Uterus (tissue), 4 donors: Measurements from ENCODE around the gene SVEP1. TPM values are rescaled to one million over a fixed set of nuclear protein-coding genes. Genes with fewer than 3 reads are reported as not detected.
A peak's percentile ranks its signal among the peaks of the same experiment; 100 is the strongest.

Source experiments
- DNase-seq, 2 donors: peaks; one replicate each; pipeline ENCODE4 v3.0.0-alpha.2; 2019 to 2020
- H3K27ac ChIP-seq, 2 donors: fragments of 200-600 bp; sonication (generic); 1 replicate in 1 of 2; 2 replicates in 1 of 2; pipeline ENCODE4 v1.5.1; 2016 to 2018
- H3K27me3 ChIP-seq, 2 donors: fragments of 200-600 bp; sonication (generic); one replicate each; pipeline ENCODE4 v1.5.1; 2018 to 2019; ENCODE audit warnings: control low read depth in 1 of 2
- H3K36me3 ChIP-seq, 2 donors: fragments of 200-600 bp; sonication (generic); one replicate each; pipeline ENCODE4 v1.5.1; 2019; ENCODE audit warnings: control low read depth in 1 of 2
- H3K4me1 ChIP-seq, 2 donors: fragments of 200-600 bp; sonication (generic); one replicate each; pipeline ENCODE4 v1.5.1; 2018 to 2019; ENCODE audit warnings: control low read depth in 1 of 2
- H3K4me3 ChIP-seq, 2 donors: fragments of 200-600 bp; sonication (generic); 1 replicate in 1 of 2; 2 replicates in 1 of 2; pipeline ENCODE4 v1.5.1; 2018 to 2019; ENCODE audit warnings: mild to moderate bottlenecking in 1 of 2
- H3K9me3 ChIP-seq, 2 donors: fragments of 200-600 bp; sonication (generic); one replicate each; pipeline ENCODE4 v1.5.1; 2019; ENCODE audit warnings: control low read depth in 1 of 2
- CTCF ChIP-seq, 4 experiments: fragments of 200-600 bp in 2 of 4; fragments of 450-650 bp in 2 of 4; sonication (generic) in 2 of 4; IDR thresholded peaks; one replicate each; pipeline ENCODE4 v1.5.1; 2016 to 2019; ENCODE audit warnings: antibody characterized with exemption in 4 of 4, mild to moderate bottlenecking in 2 of 4, moderate library complexity in 1 of 4
- POLR2A ChIP-seq, 2 donors: fragments of 450-650 bp; IDR thresholded peaks; one replicate each; pipeline ENCODE4 v1.6.1; 2016; ENCODE audit warnings: antibody characterized with exemption in 2 of 2, mild to moderate bottlenecking in 1 of 2, moderate library complexity in 1 of 2
- intact Hi-C: fragments of 100-400 bp; cut with DNase I; formaldehyde crosslinking; loops from one replicate; pipeline ENCODE4 v1.15.1; 2023; ENCODE audit warnings: low total_unique reads
- total RNA-seq, 4 donors: library from RNA; depleted of rRNA in 3 of 4; stranded (reverse); fragments of >200 nt in 3 of 4; gene quantifications; one replicate each; pipeline versions ENCODE4 v1.1.0 to v1.2.4, GENCODE V29; 2014 to 2023
- donor health status: DM: yes; HTN: yes; CAD: no.

SVEP1 gene
- total RNA-seq, result 10 to 100 TPM; 47.9 to 63.5 (median 58.0) TPM

DNA sequence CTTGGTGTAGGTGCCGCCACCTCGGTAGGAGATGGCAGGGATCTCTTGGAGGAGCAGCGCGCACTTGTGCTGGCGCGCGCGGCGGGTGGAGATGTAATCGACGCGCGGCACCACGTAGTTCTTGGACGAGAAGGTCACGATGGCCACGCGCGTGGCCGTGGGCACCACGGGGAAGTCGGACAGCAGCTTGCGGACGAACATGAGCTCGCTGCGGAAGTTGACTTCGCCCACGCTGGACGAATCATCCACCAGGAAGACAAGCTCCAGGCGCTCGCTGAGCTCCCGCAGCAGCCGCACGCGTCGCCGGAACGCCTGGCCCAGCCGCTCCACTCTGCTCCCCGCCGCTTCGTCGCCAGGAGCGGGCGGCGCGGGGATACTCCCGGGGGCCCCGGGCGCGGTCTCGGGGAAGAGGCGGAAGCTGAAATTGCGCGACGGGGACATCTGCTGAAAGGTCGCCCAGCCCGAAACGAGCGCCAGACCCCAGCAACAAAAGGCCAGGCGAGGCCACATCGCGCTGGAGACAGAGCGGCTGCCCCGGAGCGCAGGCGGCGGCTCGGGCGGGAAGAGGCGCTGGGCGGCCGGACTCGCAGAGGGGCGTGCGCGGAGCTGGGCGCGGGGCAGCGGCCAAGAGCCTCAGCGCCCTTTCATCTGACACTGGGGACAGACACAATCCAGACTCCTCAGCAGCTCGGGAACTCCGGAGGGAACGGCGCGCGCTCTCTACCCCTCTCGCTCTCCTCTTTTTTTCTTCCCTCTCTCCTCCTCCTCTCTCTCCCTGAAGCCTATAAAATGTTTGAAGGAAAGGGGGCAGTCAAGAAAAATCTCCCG, at the start of gene SVEP1:
Gene SVEP1, minus strand, starts transcription at position 708 of the 828 bp plus-strand sequence. Its CDS starts 198 bp downstream, at position 510.
- Histone ChIP-seq H3K4me3 (peak within 1 kb of the TSS; percentile 33 to 42), H3K36me3 (no peaks in the 10 kb centered on the region), H3K9me3 (no peaks in the 10 kb centered on the region), H3K27ac (peak within 1 kb of the TSS; percentile 71 to 85), H3K27me3 (peaks cover 0 to 14% of the 10 kb centered on the region in 2 donors), H3K4me1 (no peaks in the 10 kb centered on the region)
- TF ChIP-seq POLR2A (IDR thresholded peaks at IDR 0.05), result no peak
- TF ChIP-seq CTCF (IDR thresholded peaks at IDR 0.05), result no peak
- DNase-seq, result peak; percentile 31 to 51
- intact Hi-C loops, result no loop called here

DNA sequence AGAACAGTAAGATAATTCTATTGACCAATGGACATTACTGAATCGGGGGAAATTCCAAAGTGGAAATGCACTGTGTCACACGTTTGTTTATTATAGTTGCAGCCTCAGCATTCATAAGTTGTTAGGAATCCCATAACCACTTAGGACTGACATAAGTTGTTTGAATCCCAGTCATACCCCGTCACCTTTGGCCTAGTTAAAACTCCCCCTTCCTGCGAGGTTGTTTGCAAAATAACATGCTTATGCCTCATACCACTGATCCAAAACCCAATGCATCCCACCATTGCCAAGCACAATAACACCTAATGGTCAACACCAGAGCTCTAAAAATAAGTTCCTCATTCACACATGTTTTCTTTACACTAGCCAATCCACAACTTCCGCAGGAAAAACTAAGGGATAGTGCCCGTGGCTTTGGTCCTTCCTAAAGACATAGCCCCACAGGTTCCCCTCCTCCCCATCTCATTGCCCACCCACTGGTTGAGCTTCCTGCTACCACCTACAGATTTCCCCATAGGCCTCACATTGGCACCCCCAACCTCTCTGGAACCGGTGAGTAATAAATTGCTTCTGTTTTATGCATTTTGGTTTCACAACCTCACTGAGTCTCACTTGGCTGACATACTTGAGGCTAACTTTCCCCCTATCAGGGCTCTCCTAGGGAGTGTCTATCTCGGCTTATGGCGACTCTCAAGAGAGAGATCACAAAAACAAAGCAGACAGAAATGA, 46.7 kb upstream of the SVEP1 start:
- Histone ChIP-seq H3K4me3 (no peak overlapping the region), H3K36me3 (no peaks in the 10 kb centered on the region), H3K27ac (peak overlapping the region in 1 of 2 donors; percentile 21), H3K9me3 (no peaks in the 10 kb centered on the region), H3K27me3 (no peaks in the 10 kb centered on the region), H3K4me1 (no peaks in the 10 kb centered on the region)
- TF ChIP-seq CTCF (IDR thresholded peaks at IDR 0.05), result no peak
- no peak for TF ChIP-seq POLR2A (IDR thresholded peaks at IDR 0.05)
- DNase-seq, result no peak
- intact Hi-C loops, result no loop called here

- Histone ChIP-seq H3K9me3 (no peaks in the 10 kb centered on the region), H3K27me3 (no peaks in the 10 kb centered on the region), H3K4me1 (no peaks in the 10 kb centered on the region), H3K4me3 (no peak overlapping the region), H3K36me3 (no peaks in the 10 kb centered on the region), H3K27ac (no peak overlapping the region)
- DNase-seq, result peak in 1 of 2 donors; percentile 36
- intact Hi-C loops, result no loop called here
- peak; percentile 46 to 69 (median 61) for TF ChIP-seq CTCF (IDR thresholded peaks at IDR 0.05)
- TF ChIP-seq POLR2A (IDR thresholded peaks at IDR 0.05), result no peak
Measured at GRCh38 chr9:110623462-110624025, 44.0 kb upstream of the SVEP1 start.

GRCh38 chr9:110622368-110622767, 42.8 kb upstream of the SVEP1 start:
- intact Hi-C loops, result no loop called here

More at GRCh38 chr9:110622368-110622767, 42.8 kb upstream of the SVEP1 start:
- Histone ChIP-seq H3K4me1 (no peaks in the 10 kb centered on the region), H3K36me3 (no peaks in the 10 kb centered on the region), H3K27me3 (no peaks in the 10 kb centered on the region), H3K9me3 (no peaks in the 10 kb centered on the region), H3K4me3 (no peak overlapping the region), H3K27ac (no peak overlapping the region)
- DNase-seq, result no peak
- TF ChIP-seq CTCF (IDR thresholded peaks at IDR 0.05) (no peak), POLR2A (IDR thresholded peaks at IDR 0.05) (no peak)
